ENCODE measurements around the gene S100Z.
"Not testable (repeated sequence)": the region's sequence is repeated elsewhere in the genome, so short reads cannot be mapped to it uniquely, and the experiment has no call there.

S100Z gene

GRCh38 chr5:76850543-76851145, 830 bp downstream of the S100Z start:
- no peak for TF ChIP-seq CTCF (IDR thresholded peaks at IDR 0.05; ENCODE audit: control extremely low read depth, extremely low read depth, low read depth, missing control alignments)
- no peak for DNase-seq (ENCODE audit: extremely low spot score)
- POLR2A ChIA-PET: no interaction called here
- CTCF ChIA-PET: no interaction called here

GRCh38 chr5:76851728-76852369, 2.0 kb downstream of the S100Z start:
- CTCF ChIA-PET: no interaction called here
- DNase-seq (ENCODE audit: extremely low spot score): no peak
- TF ChIP-seq CTCF (IDR thresholded peaks at IDR 0.05; ENCODE audit: control extremely low read depth, extremely low read depth, low read depth, missing control alignments): no peak
- POLR2A ChIA-PET: no interaction called here

- POLR2A ChIA-PET: interaction anchor here (0.5 kb wide), 1 partner anchor 21 kb away, joined by 3 read pairs; no protein-coding TSS in a partner anchor
These were observed 3.0 kb downstream of the S100Z start for GRCh38 chr5:76852772-76853171.

GRCh38 chr5:76853741-76854140, 3.9 kb downstream of the S100Z start:
- DNase-seq (ENCODE audit: extremely low spot score); POLR2A ChIA-PET: not testable (repeated sequence)
- CTCF ChIA-PET: interaction anchor here (1.5 kb wide), 1 partner anchor 11 kb away, joined by 4 read pairs; no protein-coding TSS in a partner anchor

More at GRCh38 chr5:76852772-76853171, 3.0 kb downstream of the S100Z start:
- DNase-seq (ENCODE audit: extremely low spot score): no peak
- CTCF ChIA-PET: interaction anchor here (1.5 kb wide), 1 partner anchor 12 kb away, joined by 4 read pairs; no protein-coding TSS in a partner anchor
- TF ChIP-seq CTCF (IDR thresholded peaks at IDR 0.05; ENCODE audit: control extremely low read depth, extremely low read depth, low read depth, missing control alignments): no peak

GRCh38 chr5:76854644-76855043, 4.8 kb downstream of the S100Z start:
- no peak for TF ChIP-seq CTCF (IDR thresholded peaks at IDR 0.05; ENCODE audit: control extremely low read depth, extremely low read depth, low read depth, missing control alignments)
- POLR2A ChIA-PET: no interaction called here

GRCh38 chr5:76855501-76855900, 5.7 kb downstream of the S100Z start:
- DNase-seq (ENCODE audit: extremely low spot score); CTCF ChIA-PET; POLR2A ChIA-PET: not testable (repeated sequence)

More at GRCh38 chr5:76854644-76855043, 4.8 kb downstream of the S100Z start:
- CTCF ChIA-PET: no interaction called here
- no peak for DNase-seq (ENCODE audit: extremely low spot score)

- CTCF ChIA-PET: interaction anchor here (1.1 kb wide), 1 partner anchor 12 kb away, joined by 4 read pairs; no protein-coding TSS in a partner anchor
- POLR2A ChIA-PET: no interaction called here
- DNase-seq (ENCODE audit: extremely low spot score): no peak
- no peak for TF ChIP-seq CTCF (IDR thresholded peaks at IDR 0.05; ENCODE audit: control extremely low read depth, extremely low read depth, low read depth, missing control alignments)
These were observed 6.1 kb downstream of the S100Z start for GRCh38 chr5:76855961-76856360.

- CTCF ChIA-PET: interaction anchor here (1.1 kb wide), 1 partner anchor 12 kb away, joined by 4 read pairs; no protein-coding TSS in a partner anchor
- DNase-seq (ENCODE audit: extremely low spot score); POLR2A ChIA-PET: not testable (repeated sequence)
These were observed 7.0 kb downstream of the S100Z start for GRCh38 chr5:76856800-76857199.
